ENCODE measurements around the gene DTX1.

DNA sequence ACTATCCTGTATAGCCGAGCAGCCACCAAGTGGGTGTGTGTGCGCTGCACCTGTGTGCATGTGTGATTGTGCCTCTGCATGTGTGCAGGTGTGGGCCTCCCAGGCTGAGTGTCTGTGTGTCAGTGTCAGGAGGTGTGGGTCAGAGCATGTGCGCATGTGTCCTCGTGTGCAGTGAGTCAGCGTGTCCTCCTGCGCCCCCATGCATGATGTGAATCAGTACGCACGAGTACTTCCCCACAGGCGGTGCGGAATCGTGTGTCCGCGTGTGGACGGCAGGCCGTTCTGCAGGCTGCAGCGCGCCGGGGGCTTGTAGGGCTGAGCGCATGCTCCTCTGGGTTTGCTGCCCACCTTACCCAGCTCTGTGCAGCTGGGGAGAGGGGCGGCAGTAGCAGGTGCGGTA, 34.2 kb downstream of the DTX1 start:
- TF ChIP-seq GATA2 (IDR thresholded peaks at IDR 0.05; ENCODE audit: low read depth, low read length) (no peak), GATA3 (IDR thresholded peaks at IDR 0.05; ENCODE audit: low read depth, low read length) (no peak)

Measured in SH-SY5Y (cell line).